Left kidney (tissue), 2 donors: ENCODE results near the gene NAALADL1. TPM values are rescaled to one million over a fixed set of nuclear protein-coding genes. Genes with fewer than 3 reads are reported as not detected.
A peak's percentile ranks its signal among the peaks of the same experiment; 100 is the strongest.
"Not testable (repeated sequence)": the region's sequence is repeated elsewhere in the genome, so short reads cannot be mapped to it uniquely, and the experiment has no call there.

Experiments
- DNase-seq: peaks from one replicate; pipeline ENCODE4 v3.0.0-alpha.2; 2013
- polyA plus RNA-seq: library from polyadenylated mRNA; unstranded; fragments of 120-200 nt; gene quantifications from one replicate; pipeline ENCODE4 v1.2.1, GENCODE V29; 2013; ENCODE audit not compliant: insufficient read length

The NAALADL1 gene
- polyA plus RNA-seq, 1 donor: 10.0 TPM

GRCh38 chr11:65014726-65015227 lies 43.6 kb downstream of the NAALADL1 start:
- DNase-seq: no peak

GRCh38 chr11:65013888-65014725 lies 44.2 kb downstream of the NAALADL1 start, which contains the start of gene ARL2:
Gene ARL2 (plus strand): TSS chr11:65014160. CDS start chr11:65014208, 48 bp downstream.
- DNase-seq: peak; percentile 92

- peak; percentile 90 for DNase-seq
Observed at GRCh38 chr11:65013130-65013887, 45.0 kb downstream of the NAALADL1 start.

GRCh38 chr11:65008873-65009272 lies 49.5 kb downstream of the NAALADL1 start:
- DNase-seq: no peak

- no peak for DNase-seq
Observed at GRCh38 chr11:65008016-65008415, 50.3 kb downstream of the NAALADL1 start.

GRCh38 chr11:65003968-65004367 lies 54.4 kb downstream of the NAALADL1 start:
- not testable (repeated sequence) for DNase-seq

GRCh38 chr11:65003282-65003681 lies 55.1 kb downstream of the NAALADL1 start:
- no peak for DNase-seq

- no peak for DNase-seq
Observed at GRCh38 chr11:65002706-65003105, 55.6 kb downstream of the NAALADL1 start.

- DNase-seq: no peak
Observed at GRCh38 chr11:64999478-64999877, 58.9 kb downstream of the NAALADL1 start.

- no peak for DNase-seq
Observed at GRCh38 chr11:64998690-64999431, 59.5 kb downstream of the NAALADL1 start.

- no peak for DNase-seq
Observed at GRCh38 chr11:64998141-64998540, 60.2 kb downstream of the NAALADL1 start.

GRCh38 chr11:64996710-64997380 lies 61.5 kb downstream of the NAALADL1 start, which contains the start of gene BATF2:
Gene BATF2 (minus strand): TSS chr11:64996971. CDS start chr11:64996914, 57 bp downstream.
- peak; percentile 85 for DNase-seq

- DNase-seq: no peak
Observed at GRCh38 chr11:64996327-64996709, 62.0 kb downstream of the NAALADL1 start.

Other genes starting within 250 kb of the NAALADL1 start
- 36.6 TPM for gene MEN1, start 248.0 kb downstream of the NAALADL1 start, polyA plus RNA-seq
- gene CDC42BPG, start 213.9 kb downstream of the NAALADL1 start, polyA plus RNA-seq: 5.4 TPM
- 56.5 TPM for gene EHD1, start 179.9 kb downstream of the NAALADL1 start, polyA plus RNA-seq
- 16.4 TPM for gene ATG2A, start 141.3 kb downstream of the NAALADL1 start, polyA plus RNA-seq
- gene PPP2R5B, start 133.9 kb downstream of the NAALADL1 start, polyA plus RNA-seq: 18.5 TPM
- 2.6 TPM for gene GPHA2, start 122.7 kb downstream of the NAALADL1 start, polyA plus RNA-seq
- gene MAJIN, start 86.4 kb downstream of the NAALADL1 start, polyA plus RNA-seq: 0.88 TPM
- 3.2 TPM for gene BATF2, start 61.6 kb downstream of the NAALADL1 start, polyA plus RNA-seq
- 45.6 TPM for gene ARL2, start 44.4 kb downstream of the NAALADL1 start, polyA plus RNA-seq
- 22.3 TPM for gene SNX15, start 31.1 kb downstream of the NAALADL1 start, polyA plus RNA-seq
- gene SAC3D1, start 17.3 kb downstream of the NAALADL1 start, polyA plus RNA-seq: 10.4 TPM
- 23.1 TPM for gene CDCA5, start 25.5 kb upstream of the NAALADL1 start, polyA plus RNA-seq
- 26.0 TPM for gene ZFPL1, start 25.7 kb upstream of the NAALADL1 start, polyA plus RNA-seq
- 93.3 TPM for gene VPS51, start 37.7 kb upstream of the NAALADL1 start, polyA plus RNA-seq
- 63.8 TPM for gene TM7SF2, start 53.3 kb upstream of the NAALADL1 start, polyA plus RNA-seq
- 4.8 TPM for gene ZNHIT2, start 59.1 kb upstream of the NAALADL1 start, polyA plus RNA-seq
- gene FAU, start 63.6 kb upstream of the NAALADL1 start, polyA plus RNA-seq: 474 TPM
- 52.6 TPM for gene MRPL49, start 63.8 kb upstream of the NAALADL1 start, polyA plus RNA-seq
- gene SYVN1, start 76.0 kb upstream of the NAALADL1 start, polyA plus RNA-seq: 47.1 TPM
- gene SPDYC, start 111.7 kb upstream of the NAALADL1 start, polyA plus RNA-seq: not detected
- gene CAPN1, start 123.4 kb upstream of the NAALADL1 start, polyA plus RNA-seq: 86.6 TPM
- gene POLA2, start 203.4 kb upstream of the NAALADL1 start, polyA plus RNA-seq: 35.0 TPM